K562 (cell line): ENCODE data around the gene EML2. TPM values are rescaled to one million over a fixed set of nuclear protein-coding genes. Genes with fewer than 3 reads are reported as not detected.

Experiments
- ATAC-seq: fragments of 200-7000 bp; cut with Tn5 transposase; 3 replicates; pipeline ENCODE4 v1.9.1; 2020; ENCODE audit warnings: moderate library complexity
- BruUV-seq: library from RNA; stranded (reverse); fragments of 400-500 nt; replicated peaks from 2 replicates; lab custom pipeline; 2021; lab: Mats Ljungman, UMichigan
- CTCF ChIA-PET: fragments of 300-600 bp; formaldehyde crosslinking; extraction: SDS; loops from one replicate; lab custom pipeline; 2021; ENCODE audit warnings: low intra/inter-chr PET ratio; lab: Yijun Ruan, JAX
- POLR2A ChIA-PET: fragments of 300-600, 350-650 bp; sonication (Branson Sonifier 250); formaldehyde crosslinking; extraction: SDS; loops from one replicate; lab custom pipeline; 2021; ENCODE audit warnings: antibody characterized with exemption, inconsistent platforms; lab: Yijun Ruan, JAX
- DNase-seq, 4 experiments: peaks; one replicate each; pipeline versions ENCODE4 v3.0.0 to v3.0.0-alpha.2; 2011 to 2018; ENCODE audit warnings: low spot score in 3 of 4, mixed read lengths in 3 of 4; ENCODE audit errors: extremely low read depth in 1 of 4
- FAIRE-seq: peaks from 2 replicates; lab custom pipeline; 2011; peaks lifted over from hg19 to GRCh38; lab: Jason Lieb, UNC
- H2AFZ ChIP-seq: 2 replicates; pipeline ENCODE4 v1.6.0; 2011; ENCODE audit warnings: low read depth, low read length, control low read depth, inconsistent platforms
- H3K27ac ChIP-seq: fragments of 200-600 bp; 3 replicates; pipeline ENCODE4 v1.8.0; 2011; ENCODE audit warnings: low read depth, mild to moderate bottlenecking, control low read depth, inconsistent platforms, low read length, moderate library complexity, mixed read lengths; ENCODE audit errors: extremely low read depth
- H3K27me3 ChIP-seq, 2 experiments: fragments of 300-600 bp in 1 of 2; 2 replicates in 1 of 2; 3 replicates in 1 of 2; pipeline versions ENCODE4 v1.6.0 to v1.8.0; 2011; ENCODE audit warnings: inconsistent platforms in 2 of 2, low read length in 2 of 2, mild to moderate bottlenecking in 1 of 2, mixed read lengths in 1 of 2, moderate library complexity in 1 of 2; ENCODE audit not compliant: control insufficient read depth in 2 of 2, insufficient read depth in 2 of 2
- H3K36me3 ChIP-seq: fragments of 300-600 bp; 3 replicates; pipeline ENCODE4 v1.8.0; 2011; ENCODE audit warnings: mild to moderate bottlenecking, low read length, inconsistent platforms; ENCODE audit not compliant: control insufficient read depth, insufficient read depth
- H3K4me1 ChIP-seq, 2 experiments: fragments of 200-600 bp in 1 of 2; replicated peaks in 1 of 2; 2 replicates in 1 of 2; 3 replicates in 1 of 2; pipeline versions ENCODE4 v1.5.1 to v1.8.0; 2011; ENCODE audit warnings: inconsistent platforms in 2 of 2, low read length in 2 of 2, mild to moderate bottlenecking in 1 of 2, mixed read lengths in 1 of 2, moderate library complexity in 1 of 2; ENCODE audit not compliant: control insufficient read depth in 2 of 2, insufficient read depth in 2 of 2
- H3K4me2 ChIP-seq: 2 replicates; pipeline ENCODE4 v1.6.1; 2011; ENCODE audit warnings: low read length, control low read depth, inconsistent platforms, mixed read lengths; ENCODE audit not compliant: insufficient read depth
- H3K4me3 ChIP-seq: fragments of 200-600 bp; sonication (generic), shearing (Covaris generic); 2 replicates; pipeline ENCODE4 v1.5.1; 2016; ENCODE audit warnings: control low read depth, inconsistent platforms
- H3K79me2 ChIP-seq: fragments of 200-600 bp; 3 replicates; pipeline ENCODE4 v1.8.0; 2011; ENCODE audit warnings: low read length, inconsistent platforms; ENCODE audit not compliant: control insufficient read depth, insufficient read depth
- H3K9ac ChIP-seq, 2 experiments: 2 replicates each; pipeline versions ENCODE4 v1.6.0 to v1.6.1; 2011; ENCODE audit warnings: low read depth in 2 of 2, low read length in 2 of 2, control low read depth in 1 of 2, inconsistent platforms in 1 of 2, mild to moderate bottlenecking in 1 of 2, mixed read lengths in 1 of 2; ENCODE audit not compliant: insufficient read depth in 1 of 2
- H3K9me1 ChIP-seq: one replicate; pipeline ENCODE4 v1.6.0; 2011; ENCODE audit warnings: inconsistent platforms, mild to moderate bottlenecking, low read length, moderate library complexity; ENCODE audit not compliant: control insufficient read depth, insufficient read depth
- H3K9me3 ChIP-seq: replicated peaks from 2 replicates; pipeline ENCODE4 v1.5.1; 2011; ENCODE audit warnings: low read depth, low read length, inconsistent platforms; ENCODE audit not compliant: control insufficient read depth, insufficient read depth
- H4K20me1 ChIP-seq: replicated peaks from 2 replicates; pipeline ENCODE4 v1.6.1; 2011; ENCODE audit warnings: low read length, inconsistent platforms, mixed read lengths; ENCODE audit not compliant: control insufficient read depth, insufficient read depth
- BCOR ChIP-seq: fragments of 450-650 bp; IDR thresholded peaks from 2 replicates; pipeline ENCODE4 v1.6.1; 2016
- BRD9 ChIP-seq: fragments of 450-650 bp; IDR thresholded peaks from 2 replicates; pipeline ENCODE4 v1.6.1; 2018; ENCODE audit warnings: low read depth; ENCODE audit not compliant: partially characterized antibody
- CEBPB ChIP-seq: fragments of 450-650 bp; IDR thresholded peaks from 2 replicates; pipeline ENCODE4 v1.6.1; 2016; ENCODE audit warnings: missing genetic modification characterization, missing compliant biosample characterization
- CHAMP1 ChIP-seq: fragments of 450-650 bp; IDR thresholded peaks from 2 replicates; pipeline ENCODE4 v1.6.1; 2016; ENCODE audit warnings: mild to moderate bottlenecking
- DPF2 ChIP-seq: fragments of 450-650 bp; IDR thresholded peaks from 2 replicates; pipeline ENCODE4 v1.6.1; 2016
- ERF ChIP-seq: fragments of 450-650 bp; formaldehyde crosslinking; IDR thresholded peaks from 2 replicates; pipeline ENCODE4 v1.4.0; 2020; ENCODE audit warnings: mild to moderate bottlenecking, mixed read lengths
- FOSL1 ChIP-seq: fragments of 200-800 bp; sonication (Bioruptor generic); conservative IDR thresholded peaks from 2 replicates; pipeline ENCODE4 v1.6.1; 2016; ENCODE audit warnings: missing genetic modification characterization, missing compliant biosample characterization
- HDAC1 ChIP-seq, 2 experiments: fragments of 450-650 bp; IDR thresholded peaks; 2 replicates each; pipeline ENCODE4 v1.6.1; 2016 to 2017; ENCODE audit warnings: inconsistent platforms in 1 of 2, mild to moderate bottlenecking in 1 of 2, moderate library complexity in 1 of 2
- HNRNPLL ChIP-seq: fragments of 200-400 bp; formaldehyde crosslinking; IDR thresholded peaks from 2 replicates; pipeline ENCODE4 v1.6.1; 2017; ENCODE audit warnings: low read length, low read depth, mild to moderate bottlenecking; ENCODE audit not compliant: poor library complexity, severe bottlenecking
- NEUROD1 ChIP-seq: fragments of 150-350 bp; IDR thresholded peaks from 2 replicates; pipeline ENCODE4 v1.6.1; 2014; ENCODE audit warnings: borderline replicate concordance, low read length, low read depth; ENCODE audit not compliant: partially characterized antibody
- NFE2 ChIP-seq: IDR thresholded peaks from 2 replicates; pipeline ENCODE4 v1.6.1; 2014; ENCODE audit warnings: antibody characterized with exemption, low read depth
- NR2F6 ChIP-seq: fragments of 450-650 bp; formaldehyde crosslinking; IDR thresholded peaks from 2 replicates; pipeline ENCODE4 v1.4.0; 2020; ENCODE audit warnings: mild to moderate bottlenecking
- PHF21A ChIP-seq: fragments of 450-650 bp; IDR thresholded peaks from 2 replicates; pipeline ENCODE4 v1.6.1; 2017; ENCODE audit warnings: low read depth, borderline replicate concordance
- POLR2AphosphoS2 ChIP-seq: IDR thresholded peaks from 2 replicates; pipeline ENCODE4 v1.6.1; 2012; ENCODE audit warnings: low read length, improper control_type of control experiment
- POLR2H ChIP-seq: IDR thresholded peaks from 2 replicates; pipeline ENCODE4 v1.6.1; 2016; ENCODE audit warnings: missing genetic modification characterization, low read depth, mild to moderate bottlenecking, control low read depth, missing compliant biosample characterization, moderate library complexity
- SIRT6 ChIP-seq: IDR thresholded peaks from one replicate; pipeline ENCODE4 v1.6.1; 2012; ENCODE audit warnings: low read depth, mild to moderate bottlenecking, control low read depth, inconsistent platforms, low read length, moderate library complexity
- TEAD1 ChIP-seq, 2 experiments: fragments of 450-650 bp in 1 of 2; sonication (generic) in 1 of 2; formaldehyde crosslinking; IDR thresholded peaks; 2 replicates each; pipeline versions ENCODE4 v1.4.0 to v1.8.0; 2020 to 2022; ENCODE audit warnings: mild to moderate bottlenecking in 2 of 2, missing genetic modification reagents in 1 of 2
- VEZF1 ChIP-seq: fragments of 200-800 bp; sonication (Bioruptor generic); IDR thresholded peaks from 2 replicates; pipeline ENCODE4 v1.6.1; 2017; ENCODE audit warnings: missing genetic modification characterization, missing compliant biosample characterization
- ZBTB7A ChIP-seq: IDR thresholded peaks from 2 replicates; pipeline ENCODE4 v1.6.1; 2011; ENCODE audit warnings: low read depth, mild to moderate bottlenecking, low read length, moderate library complexity, borderline replicate concordance; ENCODE audit not compliant: control insufficient read depth
- ZNF174 ChIP-seq: fragments of 250-450 bp; sonication (Bioruptor Pico); IDR thresholded peaks from 2 replicates; pipeline ENCODE4 v1.4.0; 2020; ENCODE audit warnings: mild to moderate bottlenecking
- WGBS: fragments of 100-300 bp; shearing (Covaris generic); methylation state at CpG from one replicate; pipeline ENCODE4 v1.1.6; 2016; ENCODE audit warnings: low coverage, mixed read lengths; ENCODE audit not compliant: insufficient coverage; ENCODE audit errors: missing lambda C conversion rate; 5-methylcytosine and 5-hydroxymethylcytosine counted together
- in situ Hi-C: fragments of 300-500 bp; cut with MboI; formaldehyde crosslinking; loops from 4 replicates; pipeline ENCODE4 v1.15.0; 2018; ENCODE audit warnings: inconsistent platforms, mixed read lengths
- intact Hi-C: fragments of 100-400 bp; cut with micrococcal nuclease; formaldehyde crosslinking; loops from 2 replicates; pipeline ENCODE4 v1.14.2; 2022
- polyA plus RNA-seq, 8 experiments: library from polyadenylated mRNA; depleted of rRNA in 4 of 8; stranded (reverse) in 5 of 8; unstranded in 3 of 8; fragments of >200 nt; fragmentation: Nextera tagmentation in 2 of 8; fragmentation: Illumina TruSeq in 1 of 8; extraction: Ambion mirVana in 2 of 8; extraction: Trizol in 1 of 8; gene quantifications; 2 replicates each; pipeline versions ENCODE4 v1.2.1 to v1.2.3, GENCODE V29; 2011 to 2014; ENCODE audit warnings: inconsistent platforms in 1 of 8, missing spikeins in 1 of 8
- total RNA-seq, 7 experiments: library from RNA; depleted of rRNA in 6 of 7; stranded (reverse); fragments of >200 nt in 6 of 7; fragmentation: Illumina TruSeq in 2 of 7; extraction: Trizol in 2 of 7; gene quantifications; 2 replicates each; pipeline versions ENCODE4 v1.2.1 to v1.2.3, GENCODE V29; 2011 to 2021; ENCODE audit warnings: low replicate concordance in 1 of 7

The EML2 gene
- total and polyA plus RNA-seq, 9 of the 15 experiments (the other 6 are each of a cell fraction or from before 2014, with no cell fraction given), result 2.6 to 69.6 (median 24.8) TPM

- Histone ChIP-seq H3K9me3 (no peaks in the 10 kb centered on the region), H3K79me2 (no peaks in the 10 kb centered on the region), H4K20me1 (no peaks in the 10 kb centered on the region), H2AFZ (0 out of 2 replicates have a peak overlapping the region, but pooled peaks have one; percentile 7), H3K27me3 (no peaks in the 10 kb centered on the region), H3K9ac (no peak overlapping the region), H3K27ac (no peak overlapping the region), H3K9me1 (no peaks in the 10 kb centered on the region), H3K4me3 (no peak overlapping the region), H3K4me2 (no peak overlapping the region), H3K36me3 (no peaks in the 10 kb centered on the region), H3K4me1 (peaks cover 7 to 8% of the 10 kb centered on the region in 2 experiments; a peak in 3 of 5 replicates)
- ChIA-PET CTCF (no interaction called here), POLR2A (interaction anchor here (0.6 to 2.1 kb wide), 2 partner anchors 15 to 19 kb away, joined by 3 to 6 read pairs; no protein-coding TSS in a partner anchor)
- FAIRE-seq (no peak), ATAC-seq (no peak), DNase-seq (peak in 2 of 4 experiments; percentile 17 to 46)
- intact Hi-C loops (no loop called here), in situ Hi-C loops (no loop called here)
- no TSS peak for BruUV-seq
- 15% methylated on average over 3 of the region's 3 CpGs for WGBS
- TF ChIP-seq NFE2 (no peak), POLR2H (no peak), CEBPB (tag) (no peak), ZNF174 (CRISPR knock-in tag) (no peak), PHF21A (no peak), HDAC1 (IDR thresholded peaks at IDR 0.05) (no peak), FOSL1 (tag) (no peak), NEUROD1 (no peak), HNRNPLL (no peak), NR2F6 (CRISPR knock-in tag) (no peak), ERF (CRISPR knock-in tag) (no peak), BRD9 (no peak), CHAMP1 (no peak), POLR2AphosphoS2 (no peak), TEAD1 (CRISPR knock-in tag; IDR thresholded peaks at IDR 0.05) (no peak), VEZF1 (CRISPR knock-in tag) (peak; percentile 44; the same call in 1 of the 2 replicates), DPF2 (0 out of 2 replicates have a peak, but pooled peaks have one; percentile 15), BCOR (no peak), ZBTB7A (no peak), SIRT6 (no peak)
These were observed 11.5 kb upstream of the EML2 start for GRCh38 chr19:45650722-45651121.
